GM21529 (cell line): ENCODE results near the gene GABRD.
A peak's percentile ranks its signal among the peaks of the same experiment; 100 is the strongest.

Source experiments
- ATAC-seq: cut with Tn5 transposase; IDR thresholded peaks from one replicate; pipeline ENCODE4 v1.9.1; 2021; ENCODE audit not compliant: unreplicated experiment

GABRD gene

GRCh38 chr1:2033165-2033564 is 14.0 kb downstream of the GABRD start:
- no peak for ATAC-seq

- no peak for ATAC-seq
Observed at GRCh38 chr1:2036287-2036686, 17.1 kb downstream of the GABRD start.

- no peak for ATAC-seq
Observed at GRCh38 chr1:2037314-2037979, 18.3 kb downstream of the GABRD start.

GRCh38 chr1:2038229-2038628 is 19.1 kb downstream of the GABRD start:
- ATAC-seq: no peak

- no peak for ATAC-seq
Observed at GRCh38 chr1:2039251-2039650, 20.1 kb downstream of the GABRD start.

- ATAC-seq: no peak
Observed at GRCh38 chr1:2041305-2041704, 22.2 kb downstream of the GABRD start.

- ATAC-seq: no peak
Observed at GRCh38 chr1:2041887-2042286, 22.7 kb downstream of the GABRD start.

- ATAC-seq: no peak
Observed at GRCh38 chr1:2042830-2043773, 24.0 kb downstream of the GABRD start.

GRCh38 chr1:2043886-2044285 is 24.7 kb downstream of the GABRD start:
- ATAC-seq: no peak

GRCh38 chr1:2044510-2045319 is 25.6 kb downstream of the GABRD start:
- ATAC-seq: no peak

- no peak for ATAC-seq
Observed at GRCh38 chr1:2045468-2046173, 26.5 kb downstream of the GABRD start.

- ATAC-seq: no peak
Observed at GRCh38 chr1:2046174-2046917, 27.2 kb downstream of the GABRD start.

GRCh38 chr1:2046953-2047748 is 28.0 kb downstream of the GABRD start:
- ATAC-seq: no peak

GRCh38 chr1:2047749-2048729 is 28.9 kb downstream of the GABRD start:
- ATAC-seq: no peak

GRCh38 chr1:2049225-2049717 is 30.1 kb downstream of the GABRD start:
- no peak for ATAC-seq

GRCh38 chr1:2049718-2050431 is 30.7 kb downstream of the GABRD start, which contains the start of gene PRKCZ:
TSS of gene PRKCZ (plus strand) at chr1:2050411. CDS start at chr1:2050631, 220 bp downstream.
- peak; percentile 60 for ATAC-seq

GRCh38 chr1:2050461-2050792 is 31.3 kb downstream of the GABRD start:
- ATAC-seq: no peak
